HepG2 (cell line): Measurements from ENCODE around the gene LAMC1. TPM values are rescaled to one million over a fixed set of nuclear protein-coding genes. Genes with fewer than 3 reads are reported as not detected.

ENCODE experiments used
- ATAC-seq: fragments of 200-7000 bp; cut with Tn5 transposase; 3 replicates; pipeline ENCODE4 v1.9.1; 2020; ENCODE audit warnings: mild to moderate bottlenecking, moderate library complexity
- BruUV-seq: library from RNA; stranded (reverse); fragments of 400-500 nt; replicated peaks from 2 replicates; lab custom pipeline; 2021; lab: Mats Ljungman, UMichigan
- CTCF ChIA-PET: fragments of 300-600 bp; formaldehyde crosslinking; extraction: SDS; loops from one replicate; lab custom pipeline; 2021; ENCODE audit warnings: low total read pairs, inconsistent platforms, low intra/inter-chr PET ratio; lab: Yijun Ruan, JAX
- POLR2A ChIA-PET: fragments of 350-600 bp; sonication (Branson Sonifier 250); formaldehyde crosslinking; loops from one replicate; lab custom pipeline; 2020; ENCODE audit warnings: antibody characterized with exemption, inconsistent platforms; lab: Yijun Ruan, JAX
- DNase-seq: peaks from one replicate; pipeline ENCODE4 v3.0.0-alpha.2; 2015; ENCODE audit warnings: low spot score
- FAIRE-seq: peaks from 3 replicates; lab custom pipeline; 2011; peaks lifted over from hg19 to GRCh38; lab: Jason Lieb, UNC
- H2AFZ ChIP-seq: one replicate; pipeline ENCODE4 v1.6.1; 2011; ENCODE audit warnings: low read length, inconsistent platforms
- H3K27ac ChIP-seq: fragments of 300-600 bp; 3 replicates; pipeline ENCODE4 v1.8.0; 2011; ENCODE audit warnings: mixed run types, mild to moderate bottlenecking, mixed read lengths, low read length, inconsistent platforms; ENCODE audit not compliant: insufficient read depth; ENCODE audit errors: extremely low read length
- H3K27me3 ChIP-seq, 2 experiments: fragments of 200-600 bp in 1 of 2; 2 replicates in 1 of 2; 3 replicates in 1 of 2; pipeline versions ENCODE4 v1.6.0 to v1.8.0; 2011; ENCODE audit warnings: low read length in 2 of 2, mild to moderate bottlenecking in 2 of 2, moderate library complexity in 2 of 2, inconsistent platforms in 1 of 2; ENCODE audit not compliant: insufficient read depth in 2 of 2, control insufficient read depth in 1 of 2
- H3K36me3 ChIP-seq, 2 experiments: fragments of 200-600 bp in 1 of 2; replicated peaks in 1 of 2; 2 replicates in 1 of 2; 3 replicates in 1 of 2; pipeline versions ENCODE4 v1.5.1 to v1.8.0; 2011; ENCODE audit warnings: low read length in 2 of 2, inconsistent platforms in 1 of 2; ENCODE audit not compliant: insufficient read depth in 2 of 2, control insufficient read depth in 1 of 2
- H3K4me1 ChIP-seq: 2 replicates; pipeline ENCODE4 v1.5.1; 2012; ENCODE audit warnings: low read length, inconsistent platforms; ENCODE audit not compliant: insufficient read depth
- H3K4me2 ChIP-seq: 2 replicates; pipeline ENCODE4 v1.6.0; 2011; ENCODE audit warnings: low read depth, low read length, inconsistent platforms
- H3K4me3 ChIP-seq, 3 experiments: fragments of 200-600 bp in 1 of 3; sonication (generic), shearing (Covaris generic) in 1 of 3; replicated peaks in 1 of 3; 2 replicates each; pipeline ENCODE4 v1.5.1; 2011 to 2016; ENCODE audit warnings: low read length in 3 of 3, inconsistent platforms in 2 of 3, low read depth in 2 of 3, mild to moderate bottlenecking in 2 of 3, control low read depth in 1 of 3, mixed read lengths in 1 of 3; ENCODE audit not compliant: insufficient read depth in 1 of 3
- H3K79me2 ChIP-seq: one replicate; pipeline ENCODE4 v1.6.1; 2011; ENCODE audit warnings: low read length, inconsistent platforms; ENCODE audit not compliant: insufficient read depth
- H3K9ac ChIP-seq: 2 replicates; pipeline ENCODE4 v1.6.0; 2011; ENCODE audit warnings: mild to moderate bottlenecking, low read depth, low read length, inconsistent platforms; ENCODE audit not compliant: insufficient read depth
- H3K9me3 ChIP-seq: 2 replicates; pipeline ENCODE4 v1.5.1; 2012; ENCODE audit warnings: mild to moderate bottlenecking, low read length
- H4K20me1 ChIP-seq: 2 replicates; pipeline ENCODE4 v1.6.0; 2011; ENCODE audit warnings: inconsistent platforms, mild to moderate bottlenecking, low read length, moderate library complexity; ENCODE audit not compliant: insufficient read depth
- CREB1 ChIP-seq, 2 experiments: fragments of 450-650 bp in 1 of 2; IDR thresholded peaks; 2 replicates each; pipeline ENCODE4 v1.6.1; 2016 to 2017; ENCODE audit warnings: control low read depth in 1 of 2, mild to moderate bottlenecking in 1 of 2, missing compliant biosample characterization in 1 of 2, missing genetic modification characterization in 1 of 2
- DR1 ChIP-seq: sonication (generic); formaldehyde crosslinking; IDR thresholded peaks from 2 replicates; pipeline ENCODE4 v1.8.0; 2021; ENCODE audit warnings: mild to moderate bottlenecking, missing genetic modification reagents, inconsistent platforms
- ETV6 ChIP-seq: sonication (generic); formaldehyde crosslinking; conservative IDR thresholded peaks from 2 replicates; pipeline ENCODE4 v1.4.0; 2020; ENCODE audit warnings: missing genetic modification reagents
- GABPB1 ChIP-seq: IDR thresholded peaks from 2 replicates; pipeline ENCODE4 v1.6.1; 2016; ENCODE audit warnings: mild to moderate bottlenecking, missing genetic modification reagents, moderate library complexity, missing compliant biosample characterization
- HES4 ChIP-seq: sonication (generic); formaldehyde crosslinking; IDR thresholded peaks from 2 replicates; pipeline ENCODE4 v1.9.0; 2021; ENCODE audit warnings: mild to moderate bottlenecking, missing genetic modification reagents, borderline replicate concordance
- HOXD1 ChIP-seq: sonication (generic); formaldehyde crosslinking; IDR thresholded peaks from 2 replicates; pipeline ENCODE4 v1.5.0; 2020; ENCODE audit warnings: missing genetic modification reagents
- NFIC ChIP-seq: IDR thresholded peaks from 2 replicates; pipeline ENCODE4 v1.6.1; 2012; ENCODE audit warnings: mild to moderate bottlenecking, low read length, inconsistent platforms
- SNAPC4 ChIP-seq: sonication (generic); formaldehyde crosslinking; IDR thresholded peaks from 2 replicates; pipeline ENCODE4 v1.4.0; 2020; ENCODE audit warnings: mild to moderate bottlenecking, missing genetic modification reagents
- ZNF383 ChIP-seq: sonication (generic); formaldehyde crosslinking; IDR thresholded peaks from 2 replicates; pipeline ENCODE4 v1.4.0; 2020; ENCODE audit warnings: missing genetic modification reagents, mild to moderate bottlenecking, borderline replicate concordance
- ZNF792 ChIP-seq: IDR thresholded peaks from 2 replicates; pipeline ENCODE4 v1.6.1; 2016
- ZZZ3 ChIP-seq: sonication (generic); formaldehyde crosslinking; IDR thresholded peaks from 2 replicates; pipeline ENCODE4 v1.4.0; 2020; ENCODE audit warnings: missing genetic modification reagents, mild to moderate bottlenecking, borderline replicate concordance
- WGBS: methylation state at CpG from one replicate; pipeline ENCODE4 v1.1.6; 2017; ENCODE audit warnings: low lambda C conversion rate; 5-methylcytosine and 5-hydroxymethylcytosine counted together
- in situ Hi-C: cut with HindIII; loops from 2 replicates; pipeline ENCODE4 v1.10.0; 2017; ENCODE audit warnings: low pct_unique_long_range_greater_than_20kb; ENCODE audit not compliant: extremely low pct_ligation_motif_present
- intact Hi-C: fragments of 100-400 bp; cut with micrococcal nuclease; formaldehyde crosslinking; loops from one replicate; pipeline ENCODE4 v1.10.0; 2022; ENCODE audit not compliant: unreplicated experiment
- polyA plus RNA-seq, 8 experiments: library from polyadenylated mRNA; depleted of rRNA in 3 of 8; stranded (reverse) in 7 of 8; unstranded in 1 of 8; fragments of >200 nt; fragmentation: Illumina TruSeq in 4 of 8; extraction: Trizol in 4 of 8; gene quantifications; 2 replicates each; pipeline versions ENCODE4 v1.2.1 to v1.2.3, GENCODE V29; 2011 to 2016; ENCODE audit warnings: low read depth in 4 of 8, missing spikeins in 1 of 8, mixed read lengths in 1 of 8; ENCODE audit not compliant: insufficient read depth in 1 of 8
- total RNA-seq, 5 experiments: library from RNA; depleted of rRNA; stranded (reverse); fragments of >200 nt; fragmentation: Illumina TruSeq; extraction: Trizol; gene quantifications; 2 replicates each; pipeline ENCODE4 v1.2.3, GENCODE V29; 2016; ENCODE audit warnings: low read depth in 1 of 5
- TF ChIP-seq, protein P1 (sequence below): sonication (generic); formaldehyde crosslinking; IDR thresholded peaks from 2 replicates; pipeline ENCODE4 v1.5.0; 2020; ENCODE audit warnings: mild to moderate bottlenecking, missing genetic modification reagents, borderline replicate concordance

Gene LAMC1
- total and polyA plus RNA-seq, 2 of the 13 experiments (the other 11 are each of a cell fraction or from before 2014, with no cell fraction given), result 58.5 to 137 TPM

DNA sequence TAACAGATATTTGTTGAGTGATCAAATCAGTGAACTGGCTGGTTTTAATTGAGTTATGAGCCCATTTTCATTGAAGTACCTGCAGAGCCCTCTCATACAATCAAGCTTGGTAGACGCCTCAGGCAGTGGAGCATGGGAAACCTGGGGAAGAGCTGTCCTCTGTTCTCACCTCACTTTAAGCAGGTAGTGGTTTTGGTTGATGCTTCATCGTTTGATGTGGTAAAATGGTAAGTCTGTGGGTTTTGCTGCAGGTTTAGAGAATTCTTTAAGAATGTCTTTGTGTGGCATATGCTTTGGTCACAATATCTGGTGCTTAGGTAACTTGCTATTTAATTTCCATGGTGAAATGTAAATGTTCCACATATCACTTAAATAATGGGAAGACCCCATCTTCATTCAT is 10.0 kb downstream of the LAMC1 start:
- Histone ChIP-seq H3K79me2 (peaks cover 85% of the 10 kb centered on the region), H3K4me1 (peaks cover 62% of the 10 kb centered on the region), H3K27me3 (no peaks in the 10 kb centered on the region), H3K9ac (no peak overlapping the region), H3K27ac (peak overlapping the region; percentile 39), H3K4me3 (no peak overlapping the region), H4K20me1 (no peaks in the 10 kb centered on the region), H2AFZ (no peak overlapping the region), H3K9me3 (no peaks in the 10 kb centered on the region), H3K36me3 (no peaks in the 10 kb centered on the region; a peak in 1 of 5 replicates), H3K4me2 (no peak overlapping the region)
- intact Hi-C loops (no loop called here), in situ Hi-C loops (no loop called here)
- 100% methylated on average over 2 of the region's 2 CpGs for WGBS
- ATAC-seq (no peak), DNase-seq (no peak), FAIRE-seq (no peak)
- CTCF ChIA-PET, result no interaction called here
- BruUV-seq, result no TSS peak
- POLR2A ChIA-PET, result no interaction called here
- TF ChIP-seq DR1 (CRISPR knock-in tag), result no peak
- TF ChIP-seq, protein P1, sequence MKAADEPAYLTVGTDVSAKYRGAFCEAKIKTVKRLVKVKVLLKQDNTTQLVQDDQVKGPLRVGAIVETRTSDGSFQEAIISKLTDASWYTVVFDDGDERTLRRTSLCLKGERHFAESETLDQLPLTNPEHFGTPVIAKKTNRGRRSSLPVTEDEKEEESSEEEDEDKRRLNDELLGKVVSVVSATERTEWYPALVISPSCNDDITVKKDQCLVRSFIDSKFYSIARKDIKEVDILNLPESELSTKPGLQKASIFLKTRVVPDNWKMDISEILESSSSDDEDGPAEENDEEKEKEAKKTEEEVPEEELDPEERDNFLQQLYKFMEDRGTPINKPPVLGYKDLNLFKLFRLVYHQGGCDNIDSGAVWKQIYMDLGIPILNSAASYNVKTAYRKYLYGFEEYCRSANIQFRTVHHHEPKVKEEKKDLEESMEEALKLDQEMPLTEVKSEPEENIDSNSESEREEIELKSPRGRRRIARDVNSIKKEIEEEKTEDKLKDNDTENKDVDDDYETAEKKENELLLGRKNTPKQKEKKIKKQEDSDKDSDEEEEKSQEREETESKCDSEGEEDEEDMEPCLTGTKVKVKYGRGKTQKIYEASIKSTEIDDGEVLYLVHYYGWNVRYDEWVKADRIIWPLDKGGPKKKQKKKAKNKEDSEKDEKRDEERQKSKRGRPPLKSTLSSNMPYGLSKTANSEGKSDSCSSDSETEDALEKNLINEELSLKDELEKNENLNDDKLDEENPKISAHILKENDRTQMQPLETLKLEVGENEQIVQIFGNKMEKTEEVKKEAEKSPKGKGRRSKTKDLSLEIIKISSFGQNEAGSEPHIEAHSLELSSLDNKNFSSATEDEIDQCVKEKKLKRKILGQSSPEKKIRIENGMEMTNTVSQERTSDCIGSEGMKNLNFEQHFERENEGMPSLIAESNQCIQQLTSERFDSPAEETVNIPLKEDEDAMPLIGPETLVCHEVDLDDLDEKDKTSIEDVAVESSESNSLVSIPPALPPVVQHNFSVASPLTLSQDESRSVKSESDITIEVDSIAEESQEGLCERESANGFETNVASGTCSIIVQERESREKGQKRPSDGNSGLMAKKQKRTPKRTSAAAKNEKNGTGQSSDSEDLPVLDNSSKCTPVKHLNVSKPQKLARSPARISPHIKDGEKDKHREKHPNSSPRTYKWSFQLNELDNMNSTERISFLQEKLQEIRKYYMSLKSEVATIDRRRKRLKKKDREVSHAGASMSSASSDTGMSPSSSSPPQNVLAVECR (CRISPR knock-in tag), result no peak
- TF ChIP-seq HES4, result no peak
- no peak for TF ChIP-seq SNAPC4 (CRISPR knock-in tag)
- TF ChIP-seq CREB1 (IDR thresholded peaks at IDR 0.05), result no peak
- no peak for TF ChIP-seq CREB1 (CRISPR knock-in tag; IDR thresholded peaks at IDR 0.05)
- no peak for TF ChIP-seq HOXD1 (CRISPR knock-in tag)
- no peak for TF ChIP-seq NFIC
- TF ChIP-seq ETV6 (CRISPR knock-in tag), result no peak
- no peak for TF ChIP-seq ZNF792
- TF ChIP-seq ZNF383 (CRISPR knock-in tag), result no peak
- TF ChIP-seq GABPB1 (CRISPR knock-in tag), result no peak
- no peak for TF ChIP-seq ZZZ3 (CRISPR knock-in tag)
